ENCODE measurements around the gene PRKCA. TPM values are rescaled to one million over a fixed set of nuclear protein-coding genes. Genes with fewer than 3 reads are reported as not detected.
A peak's percentile ranks its signal among the peaks of the same experiment; 100 is the strongest.

PRKCA gene
- total RNA-seq, 2 donors from 2014 or later, result 8.3 to 26.5 TPM

DNA sequence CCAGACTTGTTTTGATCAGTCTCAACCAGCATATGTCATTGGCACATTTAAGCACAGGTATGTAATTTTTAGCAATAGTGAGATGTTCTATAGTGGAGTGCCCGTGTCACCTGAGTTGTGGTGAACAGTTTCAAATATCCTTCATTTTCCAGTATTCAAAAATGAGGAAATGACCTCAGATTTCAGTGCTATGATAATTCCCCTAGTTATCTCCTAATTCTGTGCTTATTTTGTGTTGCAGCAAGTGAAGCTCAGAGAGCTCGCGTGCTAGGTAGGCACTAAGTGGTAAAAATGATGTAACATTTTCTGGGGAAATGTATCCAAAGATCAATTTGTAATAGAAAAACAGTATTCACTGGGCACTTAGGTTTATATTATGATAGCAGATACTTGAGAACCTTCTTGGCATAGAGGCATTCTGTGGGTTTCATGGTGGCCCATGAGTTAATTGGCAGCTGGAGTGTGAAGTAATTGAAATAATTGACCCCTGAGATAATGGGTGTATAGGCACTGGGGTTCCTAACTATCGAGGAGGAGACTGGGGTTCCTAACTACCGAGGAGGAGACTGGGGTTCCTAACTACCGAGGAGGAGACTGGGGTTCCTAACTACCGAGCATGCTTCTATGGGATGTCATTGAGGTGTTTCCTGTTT, 159.1 kb downstream of the PRKCA start:
- TF ChIP-seq, protein P1, sequence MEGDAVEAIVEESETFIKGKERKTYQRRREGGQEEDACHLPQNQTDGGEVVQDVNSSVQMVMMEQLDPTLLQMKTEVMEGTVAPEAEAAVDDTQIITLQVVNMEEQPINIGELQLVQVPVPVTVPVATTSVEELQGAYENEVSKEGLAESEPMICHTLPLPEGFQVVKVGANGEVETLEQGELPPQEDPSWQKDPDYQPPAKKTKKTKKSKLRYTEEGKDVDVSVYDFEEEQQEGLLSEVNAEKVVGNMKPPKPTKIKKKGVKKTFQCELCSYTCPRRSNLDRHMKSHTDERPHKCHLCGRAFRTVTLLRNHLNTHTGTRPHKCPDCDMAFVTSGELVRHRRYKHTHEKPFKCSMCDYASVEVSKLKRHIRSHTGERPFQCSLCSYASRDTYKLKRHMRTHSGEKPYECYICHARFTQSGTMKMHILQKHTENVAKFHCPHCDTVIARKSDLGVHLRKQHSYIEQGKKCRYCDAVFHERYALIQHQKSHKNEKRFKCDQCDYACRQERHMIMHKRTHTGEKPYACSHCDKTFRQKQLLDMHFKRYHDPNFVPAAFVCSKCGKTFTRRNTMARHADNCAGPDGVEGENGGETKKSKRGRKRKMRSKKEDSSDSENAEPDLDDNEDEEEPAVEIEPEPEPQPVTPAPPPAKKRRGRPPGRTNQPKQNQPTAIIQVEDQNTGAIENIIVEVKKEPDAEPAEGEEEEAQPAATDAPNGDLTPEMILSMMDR (IDR thresholded peaks at IDR 0.05), result no peak
- TF ChIP-seq POLR2AphosphoS5 (IDR thresholded peaks at IDR 0.05) (no peak), POLR2A (IDR thresholded peaks at IDR 0.05) (no peak)
- intact Hi-C loops (cut with DNase I), result no loop called here
- Histone ChIP-seq H3K4me1 (replicated peaks) (no peaks in the 10 kb centered on the region), H3K36me3 (no peaks in the 10 kb centered on the region), H3K4me3 (no peak overlapping the region), H3K27me3 (replicated peaks; ENCODE audit: insufficient read depth) (no peaks in the 10 kb centered on the region), H3K9me3 (no peaks in the 10 kb centered on the region), H3K27ac (no peak overlapping the region)
- WGBS, result 79% methylated on average over 7 of the region's 7 CpGs
- DNase-seq (ENCODE audit: low spot score), result no peak

DNA sequence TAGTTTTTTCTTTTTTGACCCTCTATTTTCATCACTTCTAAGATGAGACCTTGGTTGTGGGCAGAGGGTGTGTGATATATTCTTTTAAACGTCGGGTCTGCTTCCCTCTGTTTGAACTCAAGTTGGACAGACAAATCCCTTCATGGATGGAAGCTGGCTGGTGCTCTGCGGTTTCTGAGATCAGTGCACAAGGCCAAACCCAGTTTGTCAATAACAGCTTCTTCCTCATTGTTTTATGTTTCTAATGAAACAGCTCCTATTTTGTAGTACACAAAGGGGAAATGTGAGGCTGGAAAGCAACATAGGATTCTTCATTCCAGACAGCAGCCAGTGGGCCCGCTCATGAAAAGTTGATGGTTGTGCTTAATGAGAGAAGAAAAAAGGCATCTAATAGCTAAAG, 159.6 kb downstream of the PRKCA start:
- 56% methylated on average over 4 of the region's 4 CpGs for WGBS
- no peak for DNase-seq (ENCODE audit: low spot score)
- no peak for TF ChIP-seq POLR2A (IDR thresholded peaks at IDR 0.05)
- TF ChIP-seq POLR2AphosphoS5 (IDR thresholded peaks at IDR 0.05), result peak; percentile 6
- Histone ChIP-seq H3K27me3 (replicated peaks; ENCODE audit: insufficient read depth) (no peaks in the 10 kb centered on the region), H3K4me3 (no peak overlapping the region), H3K27ac (no peak overlapping the region), H3K9me3 (no peaks in the 10 kb centered on the region), H3K36me3 (no peaks in the 10 kb centered on the region), H3K4me1 (replicated peaks) (no peaks in the 10 kb centered on the region)
- intact Hi-C loops (cut with DNase I), result no loop called here

DNA sequence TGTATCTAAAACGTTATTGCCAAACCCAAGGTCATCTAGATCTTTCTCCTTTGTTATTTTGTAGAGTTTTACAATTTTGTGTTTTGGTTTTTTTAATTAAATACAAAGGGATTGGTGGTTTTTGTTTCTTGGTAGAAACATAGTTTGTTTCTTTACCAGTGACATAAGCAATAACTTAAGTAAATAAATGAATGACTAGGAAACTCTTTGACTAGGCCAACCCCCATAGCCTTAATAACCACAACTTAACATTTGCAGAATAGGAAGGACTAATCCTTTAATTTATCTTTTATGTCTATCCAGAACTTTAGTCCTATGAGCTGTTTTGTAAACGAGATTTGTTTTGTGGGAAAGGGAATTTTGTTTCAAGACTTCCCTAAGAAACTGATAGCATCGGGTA, 162.5 kb downstream of the PRKCA start:
- DNase-seq (ENCODE audit: low spot score), result no peak
- intact Hi-C loops (cut with DNase I), result loop anchor here (5.0 kb wide), 1 partner anchor 33 kb away; no protein-coding TSS in a partner anchor
- Histone ChIP-seq H3K4me3 (no peak overlapping the region), H3K36me3 (no peaks in the 10 kb centered on the region), H3K4me1 (replicated peaks) (no peaks in the 10 kb centered on the region), H3K9me3 (no peaks in the 10 kb centered on the region), H3K27me3 (replicated peaks; ENCODE audit: insufficient read depth) (no peaks in the 10 kb centered on the region), H3K27ac (no peak overlapping the region)
- WGBS, result 84% methylated on average over 3 of the region's 3 CpGs
- TF ChIP-seq, protein P1 (IDR thresholded peaks at IDR 0.05), result no peak
- TF ChIP-seq POLR2A (IDR thresholded peaks at IDR 0.05), result no peak
- no peak for TF ChIP-seq POLR2AphosphoS5 (IDR thresholded peaks at IDR 0.05)

DNA sequence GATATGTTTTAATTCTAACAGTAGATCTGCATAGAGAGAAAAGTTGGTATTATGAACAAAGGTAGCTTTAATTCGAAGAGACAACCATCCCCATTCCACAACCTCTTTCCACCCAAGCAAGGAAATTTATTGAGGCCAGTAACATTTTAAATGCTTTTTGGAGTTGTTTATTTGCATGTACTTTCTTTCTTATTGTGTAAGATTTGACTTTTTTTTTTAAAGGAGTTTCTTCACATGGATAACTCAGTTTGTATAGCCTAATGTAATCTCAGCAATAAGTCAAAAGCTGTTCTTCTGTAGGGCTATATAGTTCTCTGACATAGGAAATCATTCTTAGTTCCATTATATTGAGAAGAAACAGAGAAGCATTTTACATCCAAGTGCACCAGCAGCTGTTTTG, 163.3 kb downstream of the PRKCA start:
- intact Hi-C loops (cut with DNase I), result loop anchor here (5.0 kb wide), 1 partner anchor 33 kb away; no protein-coding TSS in a partner anchor
- no peaks in the 10 kb centered on the region for H3K36me3 ChIP-seq
- no peak for TF ChIP-seq POLR2AphosphoS5 (IDR thresholded peaks at IDR 0.05)
- TF ChIP-seq, protein P1 (IDR thresholded peaks at IDR 0.05), result no peak
- WGBS, result 89% methylated on average over 1 of the region's 1 CpG
- no peak overlapping the region for H3K4me3 ChIP-seq
- H3K9me3 ChIP-seq, result no peaks in the 10 kb centered on the region
- H3K27ac ChIP-seq, result no peak overlapping the region
- H3K27me3 ChIP-seq (replicated peaks; ENCODE audit: insufficient read depth), result no peaks in the 10 kb centered on the region
- no peak for DNase-seq (ENCODE audit: low spot score)
- no peaks in the 10 kb centered on the region for H3K4me1 ChIP-seq (replicated peaks)

DNA sequence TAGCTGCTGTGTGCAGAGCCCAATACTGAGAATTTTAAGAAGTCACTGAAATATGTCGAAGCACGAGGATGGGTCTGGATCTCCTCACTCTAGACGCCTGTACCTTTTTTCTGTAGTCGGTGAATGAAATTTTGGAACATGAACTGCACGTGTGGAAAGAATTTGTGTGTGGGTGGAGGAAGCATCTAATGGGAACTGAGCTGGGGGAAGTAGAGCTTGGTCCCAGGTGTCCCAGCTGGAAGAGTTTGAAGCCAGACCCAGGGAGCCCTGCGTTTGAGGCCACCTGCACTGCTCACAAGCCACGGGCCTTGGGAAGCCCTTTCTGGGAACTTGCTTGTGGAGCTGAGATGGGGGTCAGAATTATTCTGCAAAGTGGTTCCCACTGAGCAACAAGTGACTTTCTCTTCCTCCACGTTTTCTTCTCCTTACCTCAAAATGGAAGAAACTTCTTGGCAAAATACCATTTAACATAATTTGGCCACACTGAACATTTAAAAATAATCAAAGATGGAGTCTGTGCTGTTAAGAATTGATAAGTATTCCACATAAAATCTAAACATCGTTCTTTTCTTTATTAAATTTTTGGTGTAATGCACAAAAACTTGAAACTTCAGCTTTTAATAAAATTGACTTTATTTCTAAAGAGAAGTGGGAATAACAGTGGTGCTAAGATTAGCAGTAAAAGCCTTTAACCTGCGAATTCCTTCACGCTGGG, 163.8 kb downstream of the PRKCA start:
- H3K9me3 ChIP-seq, result no peaks in the 10 kb centered on the region
- no peaks in the 10 kb centered on the region for H3K4me1 ChIP-seq (replicated peaks)
- H3K27me3 ChIP-seq (replicated peaks; ENCODE audit: insufficient read depth), result no peaks in the 10 kb centered on the region
- DNase-seq (ENCODE audit: low spot score), result no peak
- H3K36me3 ChIP-seq, result no peaks in the 10 kb centered on the region
- TF ChIP-seq, protein P1 (IDR thresholded peaks at IDR 0.05), result no peak
- TF ChIP-seq POLR2AphosphoS5 (IDR thresholded peaks at IDR 0.05) (no peak), POLR2A (IDR thresholded peaks at IDR 0.05) (no peak)
- intact Hi-C loops (cut with DNase I), result loop anchor here (5.0 kb wide), 1 partner anchor 34 kb away; no protein-coding TSS in a partner anchor
- 76% methylated on average over 11 of the region's 11 CpGs for WGBS
- H3K4me3 ChIP-seq, result no peak overlapping the region
- no peak overlapping the region for H3K27ac ChIP-seq

Measured in prostate gland (tissue), 2 donors.